ENCODE results near the gene IMPDH1. TPM values are rescaled to one million over a fixed set of nuclear protein-coding genes. Genes with fewer than 3 reads are reported as not detected.

The IMPDH1 gene
- total and polyA plus RNA-seq, 9 of the 15 experiments (the other 6 are each of a cell fraction or from before 2014, with no cell fraction given), result 0.80 to 118 (median 64.3) TPM

GRCh38 chr7:128425850-128426249 lies 16.1 kb upstream of the IMPDH1 start:
- no TSS peak for BruUV-seq (replicated peaks)
- no peaks in the 10 kb centered on the region for H3K36me3 ChIP-seq (ENCODE audit: control insufficient read depth, insufficient read depth, low read length)
- peak; percentile 88 for ATAC-seq
- FAIRE-seq, result peak; percentile 91
- no peaks in the 10 kb centered on the region for H4K20me1 ChIP-seq (replicated peaks; ENCODE audit: control insufficient read depth, insufficient read depth, low read length)
- H3K4me2 ChIP-seq (ENCODE audit: insufficient read depth, low read length), result no peak overlapping the region
- peaks cover 4 to 12% of the 10 kb centered on the region in 2 experiments; a peak in 2 of 5 replicates for H3K27me3 ChIP-seq (ENCODE audit: control insufficient read depth in 2 of 2, insufficient read depth in 2 of 2, low read length in 2 of 2)
- WGBS (ENCODE audit: insufficient coverage, low coverage, missing lambda C conversion rate), result 11% methylated on average over 4 of the region's 4 CpGs
- no peak overlapping the region for H3K4me3 ChIP-seq
- intact Hi-C loops (cut with micrococcal nuclease), result loop anchor here (1.0 to 5.0 kb wide), 3 partner anchors 28 to 241 kb away; partner anchors contain the start of gene METTL2B
- DNase-seq (ENCODE audit: extremely low read depth in 1 of 4, low spot score in 3 of 4), result peak; percentile 88 to 94 (median 92)
- H3K9me3 ChIP-seq (replicated peaks; ENCODE audit: control insufficient read depth, insufficient read depth, low read depth, low read length), result no peaks in the 10 kb centered on the region
- no peak overlapping the region for H3K9ac ChIP-seq (ENCODE audit: insufficient read depth in 1 of 2, low read depth in 2 of 2, low read length in 2 of 2)
- no peak overlapping the region for H3K27ac ChIP-seq (ENCODE audit: extremely low read depth, low read depth, low read length)
- POLR2A ChIA-PET, result interaction anchor here (0.8 to 1.8 kb wide), 6 partner anchors 9 to 188 kb away, joined by 3 to 4 read pairs (median 4); no protein-coding TSS in a partner anchor
- in situ Hi-C loops (cut with MboI), result loop anchor here (5.0 kb wide), 1 partner anchor 36 kb away; no protein-coding TSS in a partner anchor
- CTCF ChIA-PET (ENCODE audit: low intra/inter-chr PET ratio), result interaction anchor here (0.6 to 9.7 kb wide), 8 partner anchors 10 to 453 kb away, joined by 3 to 173 read pairs (median 8); partner anchors contain the start of gene RBM28
- H2AFZ ChIP-seq (ENCODE audit: low read depth, low read length), result peak overlapping the region; percentile 53; the same call in 1 of the 2 replicates
- no peaks in the 10 kb centered on the region for H3K79me2 ChIP-seq (ENCODE audit: control insufficient read depth, insufficient read depth, low read length)
- H3K9me1 ChIP-seq (ENCODE audit: control insufficient read depth, insufficient read depth, low read length), result no peaks in the 10 kb centered on the region
- peaks cover 5 to 9% of the 10 kb centered on the region in 2 experiments; a peak in 3 of 5 replicates for H3K4me1 ChIP-seq (replicated peaks in 1 of 2; ENCODE audit: control insufficient read depth in 2 of 2, insufficient read depth in 2 of 2, low read length in 2 of 2)
- TF ChIP-seq ZNF707 (CRISPR knock-in tag; conservative IDR thresholded peaks at IDR 0.05) (no peak), CTBP1 (IDR thresholded peaks at IDR 0.05; ENCODE audit: borderline replicate concordance) (0 out of 2 replicates have a peak, but pooled peaks have one; percentile 21), CTCFL (IDR thresholded peaks at IDR 0.05; ENCODE audit: borderline replicate concordance, insufficient read depth, low read depth, low read length, poor library complexity, severe bottlenecking) (peak; percentile 46), ELF4 (CRISPR knock-in tag; IDR thresholded peaks at IDR 0.05) (no peak), ZNF174 (CRISPR knock-in tag; IDR thresholded peaks at IDR 0.05) (0 out of 2 replicates have a peak, but pooled peaks have one; percentile 5), HCFC1 (IDR thresholded peaks at IDR 0.05; ENCODE audit: low read depth, low read length) (peak; percentile 37), SRF (CRISPR knock-in tag; IDR thresholded peaks at IDR 0.05) (peak in 1 of 2 experiments; percentile 64; a peak in 1 of 4 replicates), PHTF2 (CRISPR knock-in tag; IDR thresholded peaks at IDR 0.05) (no peak), ZBTB7A (IDR thresholded peaks at IDR 0.05; ENCODE audit: borderline replicate concordance, control insufficient read depth, low read depth, low read length) (no peak), MXD1 (CRISPR knock-in tag; IDR thresholded peaks at IDR 0.05; ENCODE audit: borderline replicate concordance, poor library complexity, severe bottlenecking) (no peak), ZNF586 (CRISPR knock-in tag; conservative IDR thresholded peaks at IDR 0.05) (no peak), ZFP91 (CRISPR knock-in tag; IDR thresholded peaks at IDR 0.05) (peak; percentile 49; the same call in 1 of the 2 replicates), NFE2L1 (tag; IDR thresholded peaks at IDR 0.05; ENCODE audit: borderline replicate concordance, low read depth) (no peak), GTF2E2 (tag; IDR thresholded peaks at IDR 0.05) (no peak), ZFX (CRISPR knock-in tag; IDR thresholded peaks at IDR 0.05) (no peak), POLR3G (IDR thresholded peaks at IDR 0.05; ENCODE audit: extremely low read depth, insufficient read length, insufficient replicate concordance) (no peak), ATF7 (IDR thresholded peaks at IDR 0.05) (0 out of 2 replicates have a peak, but pooled peaks have one; percentile 22), EHMT2 (IDR thresholded peaks at IDR 0.05) (no peak), PHF20 (IDR thresholded peaks at IDR 0.05; ENCODE audit: partially characterized antibody) (no peak)
